BLaER1 (cell line): ENCODE measurements around the gene ATP2B3.

Experiments
- H3K27ac ChIP-seq: shearing (Covaris generic); formaldehyde crosslinking; 2 replicates; pipeline ENCODE4 v1.8.1; 2022
- H3K27me3 ChIP-seq: shearing (Covaris generic); formaldehyde crosslinking; 2 replicates; pipeline ENCODE4 v1.8.1; 2022
- H3K36me3 ChIP-seq: shearing (Covaris generic); formaldehyde crosslinking; 2 replicates; pipeline ENCODE4 v1.8.1; 2022
- H3K4me1 ChIP-seq: shearing (Covaris generic); formaldehyde crosslinking; 2 replicates; pipeline ENCODE4 v1.8.1; 2022
- H3K4me2 ChIP-seq: shearing (Covaris generic); formaldehyde crosslinking; 2 replicates; pipeline ENCODE4 v1.8.1; 2022
- H3K4me3 ChIP-seq: shearing (Covaris generic); formaldehyde crosslinking; 2 replicates; pipeline ENCODE4 v1.8.1; 2022
- H3K9ac ChIP-seq: shearing (Covaris generic); formaldehyde crosslinking; 2 replicates; pipeline ENCODE4 v1.8.1; 2022
- H3K9me3 ChIP-seq: shearing (Covaris generic); formaldehyde crosslinking; 2 replicates; pipeline ENCODE4 v1.8.1; 2022
- H4K20me1 ChIP-seq: shearing (Covaris generic); formaldehyde crosslinking; 2 replicates; pipeline ENCODE4 v1.8.1; 2022
- Cebpa-rat ChIP-seq: shearing (Covaris generic); IDR thresholded peaks from 2 replicates; pipeline ENCODE4 v1.8.1; 2022

Gene ATP2B3

DNA sequence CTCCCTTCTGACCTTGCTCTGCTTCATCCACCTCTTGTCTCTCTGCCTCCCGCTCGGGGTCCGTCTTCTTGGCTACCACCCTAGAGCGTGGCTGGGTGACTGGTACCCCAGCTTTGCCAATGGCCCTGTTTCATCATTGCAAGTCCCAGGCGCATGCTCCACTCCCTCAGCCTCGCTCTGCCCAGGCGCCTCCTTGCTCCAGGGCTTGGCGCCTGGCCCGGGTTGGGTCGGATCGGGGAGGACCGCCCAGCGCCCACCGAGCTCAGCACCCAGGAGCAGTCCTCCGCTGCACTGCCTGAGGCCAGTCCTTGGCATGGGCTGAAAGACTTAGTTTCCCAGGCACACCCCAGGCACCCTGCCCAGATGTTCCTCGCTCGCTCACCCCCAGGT lies 22.1 kb upstream of the ATP2B3 start:
- H3K27me3 ChIP-seq: peaks cover 32% of the 10 kb centered on the region
- H3K4me3 ChIP-seq: no peak overlapping the region
- peaks cover 84% of the 10 kb centered on the region for H3K4me1 ChIP-seq
- no peaks in the 10 kb centered on the region for H3K36me3 ChIP-seq
- peaks cover 11% of the 10 kb centered on the region; the same call in 1 of the 2 replicates for H4K20me1 ChIP-seq
- peak overlapping the region; percentile 35; the same call in 1 of the 2 replicates for H3K27ac ChIP-seq
- H3K4me2 ChIP-seq: peak overlapping the region; percentile 67
- H3K9ac ChIP-seq: peak overlapping the region; percentile 41; the same call in 1 of the 2 replicates
- TF ChIP-seq Cebpa-rat: no peak
- H3K9me3 ChIP-seq: no peaks in the 10 kb centered on the region

DNA sequence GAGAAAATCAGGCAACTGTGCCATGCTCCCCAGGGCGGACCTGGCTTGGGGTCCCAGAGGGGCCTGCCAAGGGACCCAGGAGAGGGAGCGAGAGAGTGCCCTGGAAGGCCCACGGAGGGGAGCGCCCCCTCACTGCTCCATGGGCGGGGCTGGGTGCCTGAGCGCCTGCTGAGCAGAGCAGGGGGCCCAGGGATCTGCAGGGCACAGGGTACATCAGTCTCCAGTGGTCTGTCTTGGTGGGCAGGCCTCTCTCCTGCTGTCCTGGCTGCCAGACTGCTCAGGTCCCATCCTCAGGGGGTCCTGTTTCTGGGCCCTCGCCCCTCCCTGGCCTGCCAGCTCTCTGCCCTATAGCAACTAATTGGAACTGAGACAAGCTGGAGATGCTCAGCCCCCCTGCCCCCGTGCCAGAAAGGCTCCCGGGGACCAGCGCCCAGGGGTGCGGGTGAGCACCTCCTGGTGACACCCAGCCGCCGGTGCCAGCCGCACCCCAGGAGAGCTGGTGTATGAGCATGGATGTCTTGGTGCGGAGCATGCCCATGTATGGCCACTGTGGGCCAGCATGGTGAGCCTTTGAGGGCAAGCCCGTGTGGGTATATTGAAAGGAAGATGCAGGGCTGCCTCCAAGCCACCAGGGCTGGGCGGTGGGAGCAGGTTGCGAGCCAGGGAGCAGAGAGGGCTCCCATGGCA lies 21.4 kb upstream of the ATP2B3 start:
- Histone ChIP-seq H4K20me1 (peaks cover 10% of the 10 kb centered on the region; the same call in 1 of the 2 replicates), H3K4me1 (peaks cover 77% of the 10 kb centered on the region), H3K4me3 (no peak overlapping the region), H3K9ac (peak overlapping the region; percentile 41; the same call in 1 of the 2 replicates), H3K27me3 (peaks cover 26% of the 10 kb centered on the region), H3K36me3 (no peaks in the 10 kb centered on the region), H3K9me3 (no peaks in the 10 kb centered on the region), H3K4me2 (peak overlapping the region; percentile 67), H3K27ac (peak overlapping the region; percentile 35; the same call in 1 of the 2 replicates)
- no peak for TF ChIP-seq Cebpa-rat

DNA sequence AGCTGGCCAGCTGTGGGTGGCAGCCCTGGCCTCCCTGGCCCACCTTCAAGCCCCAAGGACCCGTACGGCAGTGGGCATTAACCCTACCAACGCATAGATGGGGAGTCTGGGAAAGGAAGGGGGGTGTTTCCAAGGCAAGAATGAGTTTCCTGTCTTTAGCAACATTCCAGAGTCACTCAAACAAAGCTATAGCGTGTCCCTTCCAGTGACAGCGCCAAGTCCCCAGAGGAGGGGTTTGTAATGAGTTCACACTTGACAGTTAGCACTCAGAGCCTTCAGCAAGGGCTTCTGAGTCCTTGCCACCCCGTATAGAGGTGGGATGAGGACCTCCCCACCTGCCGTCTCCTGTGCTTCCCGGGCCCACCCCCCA lies 20.9 kb upstream of the ATP2B3 start:
- H3K4me3 ChIP-seq: no peak overlapping the region
- H3K9ac ChIP-seq: no peak overlapping the region
- no peaks in the 10 kb centered on the region for H3K36me3 ChIP-seq
- no peak for TF ChIP-seq Cebpa-rat
- H3K27ac ChIP-seq: no peak overlapping the region
- H3K27me3 ChIP-seq: peaks cover 23% of the 10 kb centered on the region
- H4K20me1 ChIP-seq: peaks cover 4% of the 10 kb centered on the region; the same call in 1 of the 2 replicates
- peak overlapping the region; percentile 67 for H3K4me2 ChIP-seq
- H3K4me1 ChIP-seq: peaks cover 72% of the 10 kb centered on the region
- H3K9me3 ChIP-seq: no peaks in the 10 kb centered on the region

DNA sequence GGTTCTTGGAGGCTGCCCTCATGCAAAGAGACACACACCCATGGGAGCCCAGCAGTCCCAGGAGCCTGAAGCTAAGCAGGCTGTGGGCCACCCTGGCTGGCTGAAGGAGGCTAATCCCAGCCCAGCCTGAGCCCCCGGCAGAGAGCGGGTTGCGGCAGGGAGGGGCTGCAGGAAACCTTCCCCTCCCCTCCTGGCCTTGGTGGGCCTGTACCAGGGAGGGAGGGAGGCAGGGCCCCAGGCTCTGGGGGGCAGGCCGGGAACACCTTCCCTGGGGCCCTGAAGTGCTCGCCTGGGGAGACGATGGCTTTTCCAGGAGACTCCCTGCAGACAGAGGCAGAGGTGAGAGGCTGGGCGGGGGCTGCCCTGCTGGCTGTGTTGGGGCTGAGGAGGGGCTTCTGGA lies 19.0 kb upstream of the ATP2B3 start:
- Histone ChIP-seq H3K4me3 (no peak overlapping the region), H3K27ac (no peak overlapping the region), H3K27me3 (peaks cover 10% of the 10 kb centered on the region; the same call in 1 of the 2 replicates), H3K9ac (no peak overlapping the region), H4K20me1 (no peaks in the 10 kb centered on the region; the same call in 1 of the 2 replicates), H3K4me2 (peak overlapping the region; percentile 36), H3K4me1 (peaks cover 57% of the 10 kb centered on the region), H3K36me3 (no peaks in the 10 kb centered on the region), H3K9me3 (no peaks in the 10 kb centered on the region; the same call in 1 of the 2 replicates)
- TF ChIP-seq Cebpa-rat: no peak

DNA sequence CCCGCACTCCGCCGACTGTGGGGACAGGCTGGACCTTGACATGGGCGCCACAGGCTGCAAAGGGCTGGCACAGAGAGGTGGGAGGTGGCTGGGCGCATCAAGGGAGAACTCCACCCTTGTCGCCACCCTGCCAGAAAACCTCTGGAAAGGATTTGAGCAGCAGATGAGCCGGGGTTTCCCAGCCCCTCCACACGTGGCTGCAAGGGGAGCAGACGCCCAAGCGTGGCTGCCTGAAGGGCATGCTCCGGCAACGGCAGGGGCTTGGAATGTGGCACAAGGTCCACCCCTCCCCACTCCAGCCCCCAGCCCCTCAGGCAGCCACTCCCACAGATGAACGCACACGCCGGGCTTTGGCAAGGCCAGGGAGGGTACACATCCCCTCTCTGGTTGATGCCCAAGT lies 18.1 kb upstream of the ATP2B3 start:
- H3K4me1 ChIP-seq: peaks cover 56% of the 10 kb centered on the region
- H3K27ac ChIP-seq: no peak overlapping the region
- no peaks in the 10 kb centered on the region for H3K36me3 ChIP-seq
- H3K27me3 ChIP-seq: peaks cover 5% of the 10 kb centered on the region; the same call in 1 of the 2 replicates
- no peaks in the 10 kb centered on the region; the same call in 1 of the 2 replicates for H4K20me1 ChIP-seq
- no peak overlapping the region for H3K9ac ChIP-seq
- TF ChIP-seq Cebpa-rat: no peak
- no peak overlapping the region for H3K4me3 ChIP-seq
- no peaks in the 10 kb centered on the region; the same call in 1 of the 2 replicates for H3K9me3 ChIP-seq
- H3K4me2 ChIP-seq: no peak overlapping the region

DNA sequence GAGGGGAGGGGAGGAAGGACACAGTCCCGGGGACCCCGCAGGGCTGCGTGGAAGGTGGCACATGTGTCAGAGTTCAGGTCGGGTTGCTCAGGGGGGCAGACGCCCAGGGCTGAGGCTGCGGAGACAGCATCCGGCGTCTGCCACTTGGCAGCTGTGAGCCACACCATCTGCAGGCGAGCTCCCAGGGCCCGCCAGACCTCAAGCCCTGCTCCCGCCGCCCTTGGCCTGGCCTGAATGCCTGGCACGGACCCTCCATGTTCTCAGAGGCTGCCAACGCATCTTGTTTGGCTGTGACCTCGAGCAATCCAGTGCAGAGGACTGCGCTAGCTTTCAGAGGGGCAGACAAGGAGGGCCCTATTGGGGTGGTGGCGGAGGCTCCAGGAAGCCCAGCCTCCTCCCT lies 17.6 kb upstream of the ATP2B3 start:
- Histone ChIP-seq H3K9ac (no peak overlapping the region), H3K4me3 (no peak overlapping the region), H3K36me3 (no peaks in the 10 kb centered on the region), H3K4me2 (no peak overlapping the region), H4K20me1 (no peaks in the 10 kb centered on the region; the same call in 1 of the 2 replicates), H3K4me1 (peaks cover 53% of the 10 kb centered on the region), H3K27ac (no peak overlapping the region), H3K9me3 (no peaks in the 10 kb centered on the region; the same call in 1 of the 2 replicates), H3K27me3 (peaks cover 4% of the 10 kb centered on the region; the same call in 1 of the 2 replicates)
- no peak for TF ChIP-seq Cebpa-rat

DNA sequence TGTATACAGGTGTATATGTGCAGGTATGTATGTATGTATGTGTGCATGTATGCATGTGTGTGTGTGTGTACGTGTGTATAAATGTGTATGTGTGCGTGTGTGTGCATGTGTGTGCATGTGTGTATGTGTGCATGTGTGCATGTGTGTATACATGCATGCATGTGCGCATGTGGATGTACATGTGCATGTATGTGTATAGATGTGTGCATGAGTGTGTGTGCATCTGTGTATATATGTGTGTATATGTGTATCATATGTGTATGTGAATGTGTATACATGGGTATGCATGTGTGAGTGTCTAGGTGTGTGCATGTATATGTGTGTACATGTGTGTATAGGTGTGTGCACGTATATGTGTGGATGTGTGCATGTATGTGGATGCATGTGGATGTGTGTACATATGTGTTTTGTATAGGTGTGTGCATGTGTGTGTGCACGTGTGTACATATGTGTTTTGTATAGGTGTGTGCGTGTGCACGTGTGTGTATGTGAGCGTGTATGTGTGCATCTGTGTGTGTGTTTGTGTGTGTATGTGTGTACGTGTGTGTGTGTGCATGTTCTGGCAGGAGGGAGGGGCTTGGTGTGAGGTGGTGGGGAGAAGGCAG lies 16.7 kb upstream of the ATP2B3 start:
- peaks cover 44% of the 10 kb centered on the region for H3K4me1 ChIP-seq
- no peaks in the 10 kb centered on the region; the same call in 1 of the 2 replicates for H3K9me3 ChIP-seq
- no peak overlapping the region for H3K4me2 ChIP-seq
- no peaks in the 10 kb centered on the region; the same call in 1 of the 2 replicates for H4K20me1 ChIP-seq
- H3K36me3 ChIP-seq: no peaks in the 10 kb centered on the region
- H3K9ac ChIP-seq: no peak overlapping the region
- TF ChIP-seq Cebpa-rat: no peak
- H3K27ac ChIP-seq: no peak overlapping the region
- no peaks in the 10 kb centered on the region for H3K27me3 ChIP-seq
- H3K4me3 ChIP-seq: no peak overlapping the region

DNA sequence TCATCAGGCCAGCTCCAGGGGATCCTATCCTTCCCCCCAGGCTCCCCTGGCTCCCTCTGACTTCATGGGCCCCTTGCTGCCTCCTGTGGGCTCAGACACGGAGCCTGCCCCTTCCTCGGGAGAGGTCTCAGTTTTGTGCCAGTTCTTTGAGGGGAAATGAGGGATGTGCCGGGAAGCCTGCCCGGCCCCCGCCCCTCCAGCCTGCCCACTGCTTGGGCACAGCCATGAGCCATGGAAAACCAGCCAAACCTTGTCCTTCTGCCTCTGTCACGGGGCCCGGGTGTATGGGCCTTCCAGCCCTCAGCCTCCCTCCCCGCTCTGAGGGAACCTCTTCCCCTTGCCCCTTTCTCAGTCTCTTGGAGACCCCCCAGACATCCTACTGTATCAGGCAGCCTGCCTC lies 15.9 kb upstream of the ATP2B3 start:
- no peak for TF ChIP-seq Cebpa-rat
- H3K4me1 ChIP-seq: peaks cover 41% of the 10 kb centered on the region

DNA sequence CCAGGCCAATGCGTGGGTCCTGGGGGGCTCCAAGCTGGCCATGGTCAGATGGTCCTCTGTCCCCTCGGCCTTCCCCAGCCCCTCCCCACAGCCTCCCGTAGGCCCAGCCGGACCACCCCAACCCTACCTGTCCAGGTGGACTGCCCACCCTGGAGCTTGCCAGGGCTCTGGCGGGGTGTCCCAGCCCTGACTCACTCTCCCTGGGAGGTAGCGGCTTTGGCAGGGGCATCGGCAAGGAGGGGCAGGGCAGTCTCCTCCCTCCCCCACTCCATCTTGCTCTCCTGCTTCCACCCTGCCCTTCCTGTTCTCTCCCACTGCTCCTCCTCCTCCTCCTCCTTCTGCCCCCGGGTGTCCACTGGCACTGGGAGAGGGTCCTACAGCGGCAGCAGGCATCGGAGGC lies 15.3 kb upstream of the ATP2B3 start:
- Histone ChIP-seq H3K4me2 (no peak overlapping the region), H3K27ac (no peak overlapping the region; the same call in 1 of the 2 replicates)
- TF ChIP-seq Cebpa-rat: no peak

More for the DNA sequence above, 15.9 kb upstream of the ATP2B3 start:
- Histone ChIP-seq H3K36me3 (no peaks in the 10 kb centered on the region), H3K27me3 (no peaks in the 10 kb centered on the region), H3K4me3 (no peak overlapping the region), H4K20me1 (no peaks in the 10 kb centered on the region; the same call in 1 of the 2 replicates), H3K9ac (no peak overlapping the region), H3K9me3 (no peaks in the 10 kb centered on the region; the same call in 1 of the 2 replicates), H3K27ac (peak overlapping the region; percentile 13; the same call in 1 of the 2 replicates), H3K4me2 (no peak overlapping the region)

DNA sequence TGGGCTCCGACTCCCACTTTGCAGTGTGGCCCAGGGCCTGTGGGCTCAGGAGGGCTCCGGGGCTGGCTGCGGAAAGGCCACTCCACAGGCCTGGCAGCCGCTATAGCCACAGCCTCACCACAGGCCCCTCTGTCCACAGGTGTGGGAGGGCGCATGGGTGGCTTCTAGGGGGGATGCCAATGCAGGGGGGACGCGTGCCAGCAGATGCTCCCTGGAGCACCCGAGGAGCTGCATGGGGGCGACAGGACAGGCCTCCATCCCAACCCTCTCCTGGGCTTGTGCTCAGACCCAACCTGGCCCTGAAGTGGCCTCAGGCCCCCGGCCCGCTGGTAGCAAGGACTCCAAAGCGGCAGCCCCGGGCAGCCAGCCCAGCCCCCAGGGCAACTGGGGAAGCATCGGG lies 14.6 kb upstream of the ATP2B3 start:
- Histone ChIP-seq H3K36me3 (no peaks in the 10 kb centered on the region), H3K9ac (no peak overlapping the region), H3K4me3 (no peak overlapping the region), H3K9me3 (no peaks in the 10 kb centered on the region; the same call in 1 of the 2 replicates), H4K20me1 (no peaks in the 10 kb centered on the region; the same call in 1 of the 2 replicates), H3K27ac (no peak overlapping the region), H3K4me1 (peaks cover 43% of the 10 kb centered on the region), H3K27me3 (no peaks in the 10 kb centered on the region), H3K4me2 (no peak overlapping the region)
- TF ChIP-seq Cebpa-rat: no peak

More for the DNA sequence above, 15.3 kb upstream of the ATP2B3 start:
- Histone ChIP-seq H4K20me1 (no peaks in the 10 kb centered on the region; the same call in 1 of the 2 replicates), H3K36me3 (no peaks in the 10 kb centered on the region), H3K27me3 (no peaks in the 10 kb centered on the region), H3K4me1 (peaks cover 43% of the 10 kb centered on the region), H3K9ac (no peak overlapping the region), H3K9me3 (no peaks in the 10 kb centered on the region; the same call in 1 of the 2 replicates), H3K4me3 (no peak overlapping the region)
